IPS DF 4.7 (cell line): Measurements from ENCODE around the gene SPIC.
"Not testable (repeated sequence)": the region's sequence is repeated elsewhere in the genome, so short reads cannot be mapped to it uniquely, and the experiment has no call there.

ENCODE experiments used
- DNase-seq: peaks from one replicate; pipeline ENCODE4 v3.0.0-alpha.2; 2013; ENCODE audit warnings: low spot score; ENCODE audit errors: extremely low read depth

SPIC gene

GRCh38 chr12:101474711-101475386 is at the start of gene SPIC:
TSS of gene SPIC (plus strand) at chr12:101475336. CDS start at chr12:101476905, 1,569 bp downstream.
- DNase-seq = no peak

- DNase-seq = no peak
Observed at GRCh38 chr12:101430456-101430855, 44.7 kb upstream of the SPIC start.

- DNase-seq = no peak
Observed at GRCh38 chr12:101436136-101436535, 39.0 kb upstream of the SPIC start.

GRCh38 chr12:101439236-101439635 is 35.9 kb upstream of the SPIC start:
- DNase-seq = no peak

- DNase-seq = no peak
Observed at GRCh38 chr12:101441461-101442224, 33.5 kb upstream of the SPIC start.

- DNase-seq = no peak
Observed at GRCh38 chr12:101455685-101456084, 19.5 kb upstream of the SPIC start.

- no peak for DNase-seq
Observed at GRCh38 chr12:101459642-101460346, 15.3 kb upstream of the SPIC start.

GRCh38 chr12:101468948-101469347 is 6.2 kb upstream of the SPIC start:
- DNase-seq = no peak

GRCh38 chr12:101470939-101471338 is 4.2 kb upstream of the SPIC start:
- DNase-seq = no peak

- DNase-seq = not testable (repeated sequence)
Observed at GRCh38 chr12:101471878-101472277, 3.3 kb upstream of the SPIC start.

- DNase-seq = no peak
Observed at GRCh38 chr12:101474248-101474647, 888 bp upstream of the SPIC start.

GRCh38 chr12:101475751-101476305 is 692 bp downstream of the SPIC start:
- no peak for DNase-seq

- no peak for DNase-seq
Observed at GRCh38 chr12:101480849-101481248, 5.7 kb downstream of the SPIC start.

- DNase-seq = no peak
Observed at GRCh38 chr12:101485021-101485420, 9.9 kb downstream of the SPIC start.

GRCh38 chr12:101488469-101488868 is 13.3 kb downstream of the SPIC start:
- DNase-seq = no peak

GRCh38 chr12:101490286-101490920 is 15.3 kb downstream of the SPIC start:
- DNase-seq = peak; percentile 46

GRCh38 chr12:101491329-101491728 is 16.2 kb downstream of the SPIC start:
- DNase-seq = no peak

GRCh38 chr12:101493556-101493955 is 18.4 kb downstream of the SPIC start:
- DNase-seq = no peak

GRCh38 chr12:101498252-101498651 is 23.1 kb downstream of the SPIC start:
- DNase-seq = no peak

- no peak for DNase-seq
Observed at GRCh38 chr12:101501410-101501995, 26.4 kb downstream of the SPIC start.

- DNase-seq = no peak
Observed at GRCh38 chr12:101521136-101521535, 46.0 kb downstream of the SPIC start.
